ENCODE data around the gene MKRN2.

DNA sequence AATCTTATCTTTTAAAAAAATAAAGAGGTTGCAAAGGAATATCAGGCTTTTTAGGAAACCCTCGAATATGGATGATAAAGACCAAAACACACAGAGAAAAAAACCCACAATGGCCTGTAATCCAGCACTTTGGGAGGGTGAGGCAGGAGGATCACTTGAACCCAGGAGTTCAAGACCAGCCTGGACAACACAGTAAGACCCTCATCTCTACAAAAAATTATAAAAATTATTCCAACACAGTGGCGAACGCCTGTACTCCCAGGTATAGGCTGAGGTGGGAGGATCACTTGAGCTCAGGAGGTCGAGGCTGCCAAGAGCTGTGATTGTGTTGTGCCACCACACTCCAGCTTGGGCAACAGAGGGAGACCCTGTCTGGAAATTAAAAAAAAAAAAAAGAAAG, 76.2 kb downstream of the MKRN2 start:
- TF ChIP-seq, protein P1, sequence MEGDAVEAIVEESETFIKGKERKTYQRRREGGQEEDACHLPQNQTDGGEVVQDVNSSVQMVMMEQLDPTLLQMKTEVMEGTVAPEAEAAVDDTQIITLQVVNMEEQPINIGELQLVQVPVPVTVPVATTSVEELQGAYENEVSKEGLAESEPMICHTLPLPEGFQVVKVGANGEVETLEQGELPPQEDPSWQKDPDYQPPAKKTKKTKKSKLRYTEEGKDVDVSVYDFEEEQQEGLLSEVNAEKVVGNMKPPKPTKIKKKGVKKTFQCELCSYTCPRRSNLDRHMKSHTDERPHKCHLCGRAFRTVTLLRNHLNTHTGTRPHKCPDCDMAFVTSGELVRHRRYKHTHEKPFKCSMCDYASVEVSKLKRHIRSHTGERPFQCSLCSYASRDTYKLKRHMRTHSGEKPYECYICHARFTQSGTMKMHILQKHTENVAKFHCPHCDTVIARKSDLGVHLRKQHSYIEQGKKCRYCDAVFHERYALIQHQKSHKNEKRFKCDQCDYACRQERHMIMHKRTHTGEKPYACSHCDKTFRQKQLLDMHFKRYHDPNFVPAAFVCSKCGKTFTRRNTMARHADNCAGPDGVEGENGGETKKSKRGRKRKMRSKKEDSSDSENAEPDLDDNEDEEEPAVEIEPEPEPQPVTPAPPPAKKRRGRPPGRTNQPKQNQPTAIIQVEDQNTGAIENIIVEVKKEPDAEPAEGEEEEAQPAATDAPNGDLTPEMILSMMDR (IDR thresholded peaks at IDR 0.05; ENCODE audit: low read depth, low read length), result no peak
- TF ChIP-seq, protein P2, sequence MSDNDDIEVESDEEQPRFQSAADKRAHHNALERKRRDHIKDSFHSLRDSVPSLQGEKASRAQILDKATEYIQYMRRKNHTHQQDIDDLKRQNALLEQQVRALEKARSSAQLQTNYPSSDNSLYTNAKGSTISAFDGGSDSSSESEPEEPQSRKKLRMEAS (IDR thresholded peaks at IDR 0.05; ENCODE audit: low read depth, low read length), result no peak
- TF ChIP-seq MYC (IDR thresholded peaks at IDR 0.05; ENCODE audit: low read depth, low read length) (no peak), POLR2A (IDR thresholded peaks at IDR 0.05; ENCODE audit: extremely low read depth, insufficient read length) (no peak)

All from NB4 (cell line).